ENCODE results near the gene CDK5R1.
A peak's percentile ranks its signal among the peaks of the same experiment; 100 is the strongest.

The CDK5R1 gene

GRCh38 chr17:32470405-32471167 is 16.2 kb upstream of the CDK5R1 start:
- no peak for FAIRE-seq
- DNase-seq (ENCODE audit: extremely low spot score, insufficient read length, low read depth) = no peak

GRCh38 chr17:32471652-32472051 is 15.1 kb upstream of the CDK5R1 start:
- no peak for FAIRE-seq
- no peak for DNase-seq (ENCODE audit: extremely low spot score, insufficient read length, low read depth)

- FAIRE-seq (no peak), DNase-seq (ENCODE audit: extremely low spot score, insufficient read length, low read depth) (no peak)
Measured at GRCh38 chr17:32475258-32475657, 11.5 kb upstream of the CDK5R1 start.

GRCh38 chr17:32477220-32477619 is 9.6 kb upstream of the CDK5R1 start:
- no peak for FAIRE-seq
- DNase-seq (ENCODE audit: extremely low spot score, insufficient read length, low read depth) = no peak

GRCh38 chr17:32479074-32479617 is 7.6 kb upstream of the CDK5R1 start:
- FAIRE-seq = no peak
- no peak for DNase-seq (ENCODE audit: extremely low spot score, insufficient read length, low read depth)

- DNase-seq (ENCODE audit: extremely low spot score, insufficient read length, low read depth) (no peak), FAIRE-seq (no peak)
Measured at GRCh38 chr17:32481193-32481592, 5.6 kb upstream of the CDK5R1 start.

GRCh38 chr17:32482568-32483320 is 4.0 kb upstream of the CDK5R1 start:
- DNase-seq (ENCODE audit: extremely low spot score, insufficient read length, low read depth) (no peak), FAIRE-seq (peak; percentile 61)

GRCh38 chr17:32483451-32484019 is 3.3 kb upstream of the CDK5R1 start:
- FAIRE-seq = peak; percentile 76
- DNase-seq (ENCODE audit: extremely low spot score, insufficient read length, low read depth) = no peak

GRCh38 chr17:32484041-32484461 is 2.7 kb upstream of the CDK5R1 start:
- FAIRE-seq (no peak), DNase-seq (ENCODE audit: extremely low spot score, insufficient read length, low read depth) (no peak)

- DNase-seq (ENCODE audit: extremely low spot score, insufficient read length, low read depth) (no peak), FAIRE-seq (no peak)
Measured at GRCh38 chr17:32484628-32485027, 2.2 kb upstream of the CDK5R1 start.

GRCh38 chr17:32485261-32486110 is 1.3 kb upstream of the CDK5R1 start:
- FAIRE-seq (no peak), DNase-seq (ENCODE audit: extremely low spot score, insufficient read length, low read depth) (no peak)

- DNase-seq (ENCODE audit: extremely low spot score, insufficient read length, low read depth) (peak; percentile 72), FAIRE-seq (peak; percentile 39)
Measured at GRCh38 chr17:32486111-32486700, 587 bp upstream of the CDK5R1 start.

GRCh38 chr17:32487473-32488176 is 832 bp downstream of the CDK5R1 start:
- DNase-seq (ENCODE audit: extremely low spot score, insufficient read length, low read depth) (no peak), FAIRE-seq (peak; percentile 84)

GRCh38 chr17:32488177-32488542 is 1.4 kb downstream of the CDK5R1 start:
- no peak for DNase-seq (ENCODE audit: extremely low spot score, insufficient read length, low read depth)
- FAIRE-seq = peak; percentile 63

- FAIRE-seq (no peak), DNase-seq (ENCODE audit: extremely low spot score, insufficient read length, low read depth) (no peak)
Measured at GRCh38 chr17:32488604-32489180, 1.9 kb downstream of the CDK5R1 start.

GRCh38 chr17:32489320-32490100 is 2.7 kb downstream of the CDK5R1 start:
- peak; percentile 66 for FAIRE-seq
- DNase-seq (ENCODE audit: extremely low spot score, insufficient read length, low read depth) = no peak

- FAIRE-seq = peak; percentile 78
- no peak for DNase-seq (ENCODE audit: extremely low spot score, insufficient read length, low read depth)
Measured at GRCh38 chr17:32490101-32490482, 3.3 kb downstream of the CDK5R1 start.
